Stimulated activated naive CD8-positive, alpha-beta T cell treated with anti-CD3 and anti-CD28 coated beads, Interleukin-15, Interleukin-2, amounts not matched to agents 100 U/mL and 50 U/mL, for 24 hours (primary cell): ENCODE data around the gene GLCCI1.
A peak's percentile ranks its signal among the peaks of the same experiment; 100 is the strongest.

Source experiments
- ATAC-seq: fragments of 150-1000 bp; cut with Tn5 transposase; one replicate; pipeline ENCODE4 v1.10.0; 2021
- DNase-seq: peaks from one replicate; pipeline ENCODE4 v3.0.0; 2021

The GLCCI1 gene

DNA sequence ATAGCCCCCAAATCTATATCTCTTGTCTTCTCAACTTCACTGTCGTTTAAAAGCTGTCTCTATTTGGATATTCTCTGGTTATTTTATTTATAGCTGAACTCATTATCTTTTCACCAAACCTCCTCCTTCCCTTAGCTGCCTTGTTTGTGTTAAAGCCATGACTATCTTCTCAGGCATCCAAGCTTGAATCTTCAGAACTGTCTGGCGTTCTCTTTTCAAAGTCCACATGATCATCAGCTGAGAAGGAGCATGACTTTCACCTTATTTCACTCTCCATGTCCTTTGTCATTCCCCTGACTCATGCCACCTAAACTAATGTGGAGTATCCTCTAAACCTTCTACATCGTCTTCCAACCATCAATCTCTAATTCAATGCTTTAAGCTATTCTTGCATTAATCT, 5.7 kb upstream of the GLCCI1 start:
- no peak for DNase-seq
- ATAC-seq, result no peak

DNA sequence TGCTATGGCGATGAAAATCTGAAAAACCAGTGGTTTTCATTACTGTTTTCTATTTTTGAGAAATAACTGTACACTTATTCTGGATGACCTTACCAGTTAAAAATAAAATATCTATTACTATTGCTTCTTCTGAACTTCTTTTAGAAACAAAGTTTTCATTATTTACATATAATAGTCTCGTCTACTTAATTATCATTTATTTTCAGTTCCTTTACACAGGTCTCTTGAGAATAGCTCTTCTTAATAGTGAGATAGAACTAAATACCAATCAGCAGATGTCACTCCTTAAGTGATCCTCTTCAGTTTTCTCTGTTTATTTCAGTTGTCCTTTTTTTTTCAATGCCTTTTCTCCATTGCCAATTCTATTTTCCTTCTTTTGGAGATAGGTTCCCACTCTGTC, 4.3 kb upstream of the GLCCI1 start:
- DNase-seq (no peak), ATAC-seq (no peak)

DNA sequence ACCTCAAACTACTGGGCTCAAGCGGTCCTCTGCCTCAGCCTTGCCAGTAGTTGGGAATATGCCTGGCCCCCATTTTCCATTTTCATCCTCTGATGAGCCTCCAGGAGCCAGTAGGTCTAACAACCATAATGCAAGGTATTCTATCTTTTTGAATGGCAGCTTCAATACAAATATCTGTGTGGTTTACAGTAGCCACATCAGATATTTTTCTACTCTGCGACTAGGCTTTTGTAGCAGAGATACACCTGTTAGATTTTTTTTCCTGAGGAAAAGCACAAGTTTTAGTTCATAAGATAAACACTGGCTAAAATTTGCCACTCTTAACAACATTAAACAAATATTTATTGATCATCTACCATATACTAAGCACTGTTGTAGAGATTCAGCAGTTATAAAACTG, 3.9 kb upstream of the GLCCI1 start:
- DNase-seq (no peak), ATAC-seq (no peak)

DNA sequence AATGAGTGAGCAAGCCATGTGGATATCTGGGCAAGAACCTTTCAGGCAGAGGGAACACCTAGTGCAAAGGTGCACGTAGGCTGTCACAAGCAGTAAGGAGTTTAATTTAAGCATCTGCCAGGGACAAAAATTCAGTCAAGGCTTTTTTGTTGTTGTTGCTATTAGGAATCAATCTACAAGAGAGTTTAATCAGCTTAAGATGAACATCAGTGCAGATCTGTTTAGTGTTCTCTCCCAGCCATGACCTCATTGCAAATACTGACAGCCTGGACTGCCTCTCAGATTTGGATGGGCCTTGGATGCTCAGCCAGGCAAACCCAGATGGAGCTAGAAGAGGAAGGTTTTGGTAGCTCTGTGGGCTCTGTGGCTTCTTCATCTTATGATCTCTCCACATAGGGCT, 3.3 kb upstream of the GLCCI1 start:
- DNase-seq (no peak), ATAC-seq (no peak)

DNA sequence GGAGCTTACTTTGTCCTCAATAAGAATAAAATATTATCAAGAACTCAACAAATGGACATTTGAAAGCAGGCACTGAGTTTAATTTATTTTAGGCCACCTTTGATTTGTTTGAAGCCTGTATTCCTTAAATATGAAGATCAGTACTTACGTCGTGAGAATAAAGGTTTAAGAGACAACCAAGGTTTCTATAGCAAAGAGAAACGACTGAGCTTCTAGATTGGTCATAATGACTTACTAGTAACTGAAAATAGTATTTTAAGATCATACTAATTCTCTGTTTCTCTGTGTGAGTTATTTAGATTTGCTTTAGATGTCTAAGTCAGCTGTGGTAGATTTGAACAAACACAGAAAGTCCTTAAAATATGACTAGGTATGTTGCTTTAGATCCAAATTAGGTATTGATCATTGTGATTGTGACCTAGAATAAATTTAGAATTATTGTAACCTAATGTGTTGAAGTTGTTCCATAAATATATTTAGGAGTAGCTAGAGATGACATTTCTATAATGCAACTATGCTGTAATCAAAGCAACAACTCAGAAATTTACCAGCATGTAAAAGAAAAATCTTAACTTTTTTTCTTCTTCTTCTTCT, 2.4 kb upstream of the GLCCI1 start:
- no peak for DNase-seq

DNA sequence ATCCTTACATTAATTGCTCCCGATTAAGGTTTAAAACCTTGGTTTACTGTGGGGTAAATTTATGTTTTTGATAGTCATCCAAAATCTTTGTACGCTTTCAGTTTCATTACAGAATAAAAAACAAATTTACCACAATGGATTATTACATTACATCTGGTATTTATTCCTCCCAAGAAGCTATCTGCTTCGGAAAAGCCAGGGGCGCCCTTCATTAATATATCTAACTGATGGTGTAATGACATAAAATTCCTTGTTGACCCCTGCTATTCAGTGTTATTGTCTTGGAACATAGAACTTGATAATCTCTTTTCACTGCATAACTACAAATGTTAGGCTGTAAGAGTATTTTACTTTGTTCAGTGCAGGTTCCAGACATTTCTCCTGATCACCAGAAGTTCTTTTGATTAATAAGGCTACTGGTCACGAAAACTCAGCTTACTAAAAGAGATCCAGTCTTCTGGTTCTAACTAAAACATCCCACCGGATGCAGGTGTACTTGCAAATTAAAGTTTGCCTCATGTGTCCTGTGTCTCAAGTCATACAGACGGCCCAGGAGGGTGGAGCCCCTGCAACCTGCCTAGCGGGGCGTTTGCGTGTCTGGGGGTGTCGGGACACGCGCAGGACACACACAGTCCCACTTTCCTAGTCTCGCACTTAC, 581 bp upstream of the GLCCI1 start:
- no peak for DNase-seq
- no peak for ATAC-seq

More for the DNA sequence above, 2.4 kb upstream of the GLCCI1 start:
- no peak for ATAC-seq

DNA sequence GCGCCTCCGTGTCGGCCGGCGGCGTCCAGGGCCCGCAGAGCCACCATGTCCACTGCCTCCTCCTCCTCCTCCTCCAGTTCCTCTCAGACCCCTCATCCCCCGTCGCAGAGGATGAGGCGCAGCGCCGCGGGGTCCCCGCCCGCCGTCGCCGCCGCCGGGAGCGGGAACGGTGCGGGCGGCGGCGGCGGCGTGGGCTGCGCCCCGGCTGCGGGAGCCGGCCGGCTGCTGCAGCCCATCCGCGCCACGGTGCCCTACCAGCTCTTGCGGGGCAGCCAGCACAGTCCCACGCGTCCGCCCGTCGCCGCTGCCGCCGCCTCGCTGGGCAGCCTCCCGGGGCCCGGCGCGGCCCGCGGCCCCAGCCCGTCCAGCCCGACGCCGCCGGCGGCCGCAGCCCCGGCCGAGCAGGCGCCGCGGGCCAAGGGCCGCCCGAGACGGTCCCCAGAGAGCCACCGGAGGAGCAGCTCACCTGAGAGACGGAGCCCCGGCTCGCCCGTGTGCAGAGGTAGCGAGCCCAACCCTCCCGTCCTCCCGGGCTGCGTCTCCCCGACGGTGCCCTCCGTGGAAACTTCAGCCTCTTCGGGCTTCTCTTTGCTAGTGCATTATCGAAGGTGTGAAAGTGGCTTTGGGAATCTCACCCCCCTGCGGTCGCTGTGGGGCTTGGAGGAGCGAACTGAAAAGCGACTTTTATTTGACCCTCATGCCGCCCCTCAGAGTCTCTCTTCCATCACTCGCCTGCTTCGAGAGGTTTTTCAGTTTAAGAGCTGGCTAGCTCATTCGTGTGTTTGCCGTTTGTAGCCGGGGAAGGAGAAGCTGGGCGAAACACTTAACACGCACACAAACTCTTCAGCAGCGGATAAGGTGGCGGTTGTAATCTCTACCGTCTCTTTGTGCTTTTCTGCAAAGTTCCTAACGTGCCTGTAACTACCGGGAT, 975 bp downstream of the GLCCI1 start:
- DNase-seq, result peak; percentile 52
- ATAC-seq, result peak; percentile 6

DNA sequence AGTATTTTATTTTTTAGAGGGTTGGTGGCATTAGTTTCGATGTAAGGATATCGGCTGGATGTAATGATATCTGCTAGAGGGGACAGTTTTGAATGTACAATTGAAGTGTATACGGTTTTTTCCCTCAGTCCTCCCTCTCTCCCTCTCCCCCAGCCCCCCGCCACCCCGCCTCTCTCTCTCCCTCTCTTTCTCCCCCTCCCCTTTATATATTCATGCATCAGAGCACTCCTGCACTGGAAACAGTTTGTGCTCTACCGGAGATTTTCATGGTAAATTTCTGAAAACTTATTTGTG, 1.6 kb downstream of the GLCCI1 start:
- ATAC-seq, result no peak
- no peak for DNase-seq

DNA sequence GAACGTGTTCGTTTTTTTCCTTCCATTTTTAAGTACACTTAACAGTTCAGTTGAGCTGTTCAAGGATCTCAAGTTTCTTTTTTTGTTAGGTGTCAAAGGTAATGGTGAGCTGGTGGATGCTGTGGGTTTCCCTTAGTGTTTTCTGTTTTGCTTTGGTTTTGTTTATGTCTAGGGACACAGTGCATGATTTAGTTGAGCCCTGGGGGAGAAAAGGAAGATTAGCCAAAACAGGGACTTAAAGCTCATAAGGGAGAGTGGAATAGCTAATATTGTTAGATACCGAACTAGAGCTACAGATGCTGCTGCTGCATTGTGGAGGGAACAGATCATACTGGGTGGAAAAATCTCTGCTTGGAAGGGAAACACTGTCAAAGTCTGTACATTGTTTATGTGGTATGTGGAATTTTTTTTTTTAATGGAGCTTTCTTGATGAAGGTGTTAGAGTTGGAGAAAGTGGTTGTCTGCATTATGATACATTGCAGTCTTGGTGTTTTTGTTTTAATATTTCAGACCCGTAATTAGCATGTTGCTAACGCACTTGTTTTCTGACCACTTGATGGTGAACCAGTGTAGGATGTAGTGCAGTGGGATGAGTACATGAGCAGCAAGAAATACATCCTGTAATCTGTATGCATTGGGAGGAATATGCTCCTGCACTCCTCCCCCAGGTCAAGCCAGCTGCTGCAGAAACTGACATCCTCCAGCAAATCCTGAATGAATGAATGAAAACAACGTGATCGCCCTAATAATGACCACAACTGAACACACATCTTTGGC, 2.1 kb downstream of the GLCCI1 start:
- no peak for ATAC-seq
- DNase-seq, result no peak

DNA sequence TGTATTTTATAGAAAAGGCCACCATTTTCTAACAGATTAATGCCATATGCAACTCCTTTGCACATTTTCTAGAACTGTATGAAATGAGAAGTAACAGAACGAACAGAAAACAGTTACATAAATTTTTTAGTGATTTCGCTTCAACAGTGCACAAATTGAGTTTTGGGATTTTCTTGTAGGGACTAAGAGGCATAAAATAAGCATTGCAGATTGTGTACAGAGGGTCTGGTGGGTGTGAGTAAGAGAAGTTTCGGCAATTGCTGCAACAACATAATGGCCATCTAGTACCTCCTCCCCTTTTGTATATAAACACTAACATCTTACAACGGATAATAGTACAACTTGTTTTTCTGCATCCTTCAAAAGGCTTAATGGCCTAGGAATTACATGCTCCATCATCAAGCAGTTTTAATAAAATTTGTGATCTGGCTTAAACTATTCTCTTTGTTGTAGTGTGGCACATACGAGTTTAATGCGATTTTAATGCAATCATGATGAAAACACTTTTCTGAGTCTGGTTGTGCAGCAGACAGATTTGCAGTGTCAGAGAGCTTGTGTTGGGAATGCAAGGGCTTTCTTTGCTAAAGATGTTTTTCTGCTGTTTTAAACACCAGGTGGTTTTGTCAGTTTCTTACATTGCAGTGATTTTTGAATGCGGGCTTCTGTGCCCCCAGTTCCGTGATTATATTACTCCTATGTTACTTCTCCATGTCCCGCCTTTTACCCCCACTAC, 2.9 kb downstream of the GLCCI1 start:
- ATAC-seq, result no peak
- no peak for DNase-seq

DNA sequence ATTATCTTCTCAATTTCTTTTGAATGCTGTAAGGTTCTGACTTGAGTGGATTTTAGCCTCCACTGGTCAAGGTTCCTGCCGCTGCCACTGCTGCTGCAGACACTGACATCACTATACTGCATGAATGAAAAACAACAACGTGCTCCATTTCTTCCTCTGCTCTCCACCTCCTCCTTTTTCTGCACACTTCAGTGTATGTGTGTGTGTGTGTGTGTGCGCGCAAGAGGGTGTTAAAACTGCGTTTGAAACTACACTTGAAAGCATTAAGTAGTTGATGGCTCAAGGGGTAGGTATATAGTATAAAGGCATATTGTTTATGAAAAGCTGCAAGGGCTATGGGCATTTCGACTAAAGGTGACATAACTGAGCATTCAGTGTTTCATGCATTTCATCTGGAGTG, 3.5 kb downstream of the GLCCI1 start:
- ATAC-seq, result no peak
- no peak for DNase-seq

DNA sequence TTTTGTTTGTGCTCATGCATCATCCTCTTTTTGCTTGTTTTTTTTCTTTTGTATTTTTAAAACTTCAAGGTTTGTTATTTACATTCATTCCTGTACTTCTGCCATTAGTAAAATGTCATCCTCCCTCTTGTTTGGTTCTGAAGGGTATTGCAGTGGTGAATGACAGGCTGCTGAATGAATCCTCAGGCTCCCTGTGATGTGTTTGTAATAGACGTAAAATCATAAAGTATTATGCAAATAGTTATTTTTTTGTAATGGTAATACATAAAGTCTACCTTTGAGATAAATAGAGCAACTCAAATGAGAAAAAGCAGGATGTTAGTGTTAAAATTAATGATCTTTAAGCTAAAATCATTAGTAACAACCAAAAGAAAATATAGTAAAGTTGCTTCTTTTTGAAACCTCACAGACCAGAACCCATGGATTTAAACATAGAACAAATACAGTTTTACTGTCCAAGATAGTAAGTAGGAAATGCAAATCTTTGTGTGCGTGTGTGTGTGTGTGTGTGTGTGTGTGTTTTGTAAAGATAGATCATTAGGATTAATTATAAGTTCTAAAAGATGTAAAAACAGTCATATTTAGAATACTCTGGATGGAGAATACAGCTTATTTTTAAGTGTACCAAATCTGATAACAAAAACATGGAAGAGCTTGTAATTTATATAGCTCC, 4.5 kb downstream of the GLCCI1 start:
- no peak for ATAC-seq
- no peak for DNase-seq

DNA sequence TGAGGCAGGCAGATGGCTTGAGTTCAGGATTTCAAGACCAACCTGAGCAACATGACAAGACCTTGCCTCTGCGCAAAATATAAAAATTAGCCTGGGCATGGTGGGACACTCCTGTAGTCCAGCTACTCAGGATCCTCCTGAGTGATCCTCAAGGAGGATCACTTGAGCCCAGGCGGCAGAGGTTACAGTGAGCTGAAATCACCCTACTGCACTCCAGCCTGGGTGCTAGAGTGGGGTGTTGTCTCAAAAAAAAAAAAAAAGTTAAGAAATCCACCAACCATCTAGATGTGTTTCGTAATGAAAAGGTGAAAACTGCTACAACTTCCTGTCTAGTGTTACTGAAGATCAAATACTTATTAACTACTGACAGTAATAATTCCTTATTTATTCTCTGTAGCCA, 8.1 kb downstream of the GLCCI1 start:
- no peak for DNase-seq
- no peak for ATAC-seq

DNA sequence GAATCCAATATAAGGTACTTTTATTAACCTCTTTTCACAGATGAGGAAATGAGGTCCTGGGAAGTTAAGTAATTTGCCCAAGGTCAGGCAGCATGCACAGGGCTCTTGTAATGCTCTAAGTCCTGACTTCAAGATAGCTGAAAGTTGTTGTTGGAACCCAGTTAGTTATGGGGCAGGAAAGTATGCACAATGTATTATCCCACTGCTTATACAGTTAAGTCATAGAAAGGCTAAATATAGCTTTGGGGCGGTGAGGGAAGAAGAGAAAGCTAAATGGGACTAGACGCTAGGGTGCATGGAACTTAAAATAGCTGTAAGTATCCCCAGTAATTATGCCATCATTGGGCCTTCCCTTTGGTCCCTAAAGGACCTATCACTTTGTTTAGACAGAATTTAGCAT, 9.2 kb downstream of the GLCCI1 start:
- DNase-seq, result no peak

DNA sequence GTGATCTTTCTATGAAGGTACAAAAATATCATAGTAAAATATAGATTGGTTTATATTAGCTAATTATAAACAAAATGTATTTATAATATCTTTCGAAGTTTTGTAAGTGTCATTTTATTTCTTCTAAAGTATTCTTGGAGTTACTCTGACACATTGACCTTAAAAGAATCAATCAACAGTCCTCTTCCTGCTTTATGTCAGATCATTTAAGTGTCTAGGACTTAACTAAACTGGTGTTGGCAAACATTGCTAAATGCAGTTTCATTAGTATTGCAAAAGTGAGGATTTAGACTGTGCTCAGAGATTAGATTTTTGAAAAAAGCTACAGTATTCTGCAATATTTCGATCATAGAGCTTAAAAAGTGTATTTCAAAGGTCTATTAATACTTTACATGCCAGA, 10.3 kb downstream of the GLCCI1 start:
- ATAC-seq (no peak), DNase-seq (no peak)

More for the DNA sequence above, 9.2 kb downstream of the GLCCI1 start:
- ATAC-seq, result no peak

DNA sequence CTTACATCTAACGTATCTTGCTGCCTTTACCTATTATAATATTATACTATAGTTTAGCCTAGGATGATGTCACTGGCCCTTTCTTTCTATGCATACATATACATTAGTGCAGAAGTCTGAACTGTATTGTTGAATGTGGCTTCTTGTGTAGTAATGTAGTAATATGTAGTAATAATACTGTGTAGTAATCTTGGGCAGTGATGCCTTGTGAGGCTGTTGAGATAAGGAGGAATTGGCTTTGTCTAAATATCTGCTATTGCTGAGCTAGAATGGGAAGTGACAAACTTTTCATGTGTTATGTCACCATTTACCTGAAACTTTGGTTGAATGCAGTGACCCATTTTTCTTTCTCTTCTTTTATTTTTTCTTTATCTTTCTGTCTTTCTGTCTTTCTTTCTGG, 11.0 kb downstream of the GLCCI1 start:
- DNase-seq, result no peak
- no peak for ATAC-seq

DNA sequence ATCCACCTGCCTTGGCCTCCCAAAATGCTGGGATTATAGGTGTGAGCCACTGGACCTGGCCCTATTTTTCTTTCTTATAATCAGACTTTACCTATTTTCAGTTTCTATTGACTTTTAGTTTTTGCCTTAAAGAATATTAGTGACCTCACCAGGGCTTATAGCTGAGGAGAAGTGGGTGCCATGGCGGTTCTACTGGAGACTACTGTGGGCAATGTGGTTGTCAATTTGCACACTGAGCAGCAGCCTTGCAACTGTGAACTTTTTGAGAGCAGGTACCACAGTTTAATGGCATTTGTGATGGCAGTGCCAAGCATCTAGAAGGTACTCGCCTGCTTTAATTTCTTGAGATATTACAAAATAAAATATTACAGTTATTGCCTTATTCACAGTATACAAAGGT, 11.5 kb downstream of the GLCCI1 start:
- no peak for ATAC-seq

DNA sequence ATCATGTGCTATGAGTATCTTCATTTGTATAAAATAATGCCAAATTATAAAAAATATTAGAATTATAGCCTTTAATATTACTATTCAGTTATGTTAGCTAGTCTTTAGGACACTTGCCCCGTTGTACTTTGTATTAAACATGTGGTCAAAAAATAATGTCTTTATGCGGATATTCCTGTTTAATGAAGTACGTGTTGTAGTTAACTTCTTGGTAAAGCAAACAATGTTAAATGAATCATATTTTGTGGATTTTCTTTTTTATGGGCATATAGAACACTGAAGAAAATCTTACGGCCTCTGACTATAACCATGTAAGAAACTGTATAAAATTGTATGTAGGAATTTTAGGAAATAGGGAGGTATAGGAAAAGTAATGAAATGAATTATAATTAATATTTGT, 14.3 kb downstream of the GLCCI1 start:
- ATAC-seq (no peak), DNase-seq (no peak)

More for the DNA sequence above, 11.5 kb downstream of the GLCCI1 start:
- DNase-seq, result no peak

DNA sequence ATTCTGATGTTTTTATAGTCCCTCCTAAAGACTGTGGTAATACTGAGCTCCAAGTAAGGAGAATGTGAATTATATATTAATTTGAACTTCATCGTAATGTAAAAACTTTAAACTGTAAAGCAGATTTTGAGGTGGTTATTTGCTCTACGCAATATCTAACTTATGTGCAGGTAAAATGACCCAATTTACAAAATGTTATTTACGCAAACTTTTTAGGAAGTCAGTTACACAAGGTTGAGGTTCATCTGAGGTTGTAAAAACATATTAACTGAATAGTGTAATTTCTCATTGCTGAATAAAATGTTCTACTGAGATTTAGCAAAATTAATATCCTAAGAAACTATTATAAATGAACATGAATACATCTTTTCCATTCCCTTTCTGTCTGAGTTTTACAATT, 15.8 kb downstream of the GLCCI1 start:
- no peak for DNase-seq
- ATAC-seq, result no peak

DNA sequence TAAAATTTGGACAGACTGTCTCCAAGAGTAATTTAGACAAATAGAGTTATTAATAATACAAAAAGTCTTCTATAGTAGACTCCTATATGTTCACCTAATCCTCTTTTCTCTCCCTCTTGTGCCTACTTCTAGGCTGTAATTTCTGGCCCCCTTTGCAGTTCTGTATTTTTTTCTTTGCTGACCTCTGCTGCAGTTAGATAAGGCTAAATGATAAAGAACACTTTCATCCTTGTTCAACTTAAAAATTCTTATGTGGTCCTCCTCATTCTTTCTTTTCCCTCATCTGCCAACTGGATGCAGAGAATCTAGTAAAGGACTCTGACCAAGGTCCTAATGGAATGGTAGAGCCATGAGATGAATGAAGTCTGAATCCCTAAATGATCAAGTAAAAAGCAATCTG, 20.1 kb downstream of the GLCCI1 start:
- DNase-seq, result no peak
- ATAC-seq, result no peak

DNA sequence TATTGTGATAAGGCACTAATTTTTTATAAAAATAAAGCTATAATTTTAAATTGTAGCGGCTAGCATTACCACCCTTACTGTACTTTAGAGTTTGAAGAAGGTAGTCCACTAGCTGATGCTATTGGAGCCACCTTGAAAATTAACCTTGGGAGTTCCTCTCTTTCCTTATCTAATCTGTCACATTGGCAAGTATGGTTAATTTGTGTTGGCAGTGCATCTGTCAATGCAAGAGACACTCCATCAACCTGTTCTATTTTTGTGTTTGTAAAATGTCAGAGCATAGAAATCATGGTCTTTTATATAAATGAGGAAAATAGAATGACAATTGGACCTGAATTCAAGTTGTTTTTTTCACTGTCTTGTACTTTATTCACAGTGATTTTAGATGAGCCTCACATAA, 20.5 kb downstream of the GLCCI1 start:
- DNase-seq, result no peak
- no peak for ATAC-seq
